Left lung (tissue), 10 donors: Measurements from ENCODE around the gene GSX1. TPM values are rescaled to one million over a fixed set of nuclear protein-coding genes. Genes with fewer than 3 reads are reported as not detected.
A peak's percentile ranks its signal among the peaks of the same experiment; 100 is the strongest.

Experiments used
- ATAC-seq: fragments of 200-7000 bp; cut with Tn5 transposase; one replicate; pipeline ENCODE4 v1.9.1; 2020; ENCODE audit warnings: moderate library complexity
- DNase-seq, 4 donors: peaks; one replicate each; pipeline ENCODE4 v3.0.0-alpha.2; 2013 to 2020
- H3K27ac ChIP-seq, 2 donors: fragments of 200-600 bp; sonication (generic) in 1 of 2; one replicate each; pipeline versions ENCODE4 v1.5.0 to v1.8.0; 2020 to 2021
- H3K27me3 ChIP-seq, 2 donors: fragments of 200-600 bp; sonication (generic) in 1 of 2; one replicate each; pipeline versions ENCODE4 v1.5.0 to v1.8.0; 2020 to 2021
- H3K36me3 ChIP-seq, 2 donors: fragments of 200-600 bp; sonication (generic) in 1 of 2; one replicate each; pipeline versions ENCODE4 v1.5.0 to v1.8.0; 2020 to 2021
- H3K4me1 ChIP-seq, 2 donors: fragments of 200-600 bp; one replicate each; pipeline ENCODE4 v1.8.0; 2021
- H3K4me3 ChIP-seq, 2 donors: fragments of 200-600 bp; sonication (generic) in 1 of 2; one replicate each; pipeline versions ENCODE4 v1.5.0 to v1.8.0; 2020 to 2021; ENCODE audit warnings: mild to moderate bottlenecking in 1 of 2
- H3K9me3 ChIP-seq, 2 donors: fragments of 200-600 bp; sonication (generic) in 1 of 2; one replicate each; pipeline versions ENCODE4 v1.5.0 to v1.8.0; 2020 to 2021
- intact Hi-C, 2 donors: fragments of 100-400 bp; cut with DNase I; formaldehyde crosslinking; loops; one replicate each; pipeline versions ENCODE4 v1.11.2 to v1.14.2; 2022
- polyA plus RNA-seq, 6 donors: library from polyadenylated mRNA; unstranded; fragments of 120-200 nt; gene quantifications; one replicate each; pipeline ENCODE4 v1.2.1, GENCODE V29; 2013; ENCODE audit not compliant: insufficient read length in 6 of 6
- total RNA-seq, 2 donors: library from RNA; stranded (reverse); fragmentation: NEBNext Ultra II Directional; extraction: Animal tissue kit (Norgen Biotek cat#: 25700); gene quantifications; one replicate each; pipeline ENCODE4 v1.2.1, GENCODE V29; 2021
- TF ChIP-seq, protein P1 (sequence below), 2 donors: fragments of 200-600 bp; sonication (generic) in 1 of 2; IDR thresholded peaks; one replicate each; pipeline versions ENCODE4 v1.5.0 to v1.8.0; 2021; ENCODE audit warnings: antibody characterized with exemption in 2 of 2
- donor health status: DM: no; HTN: yes; CAD: no.
- donor health status: DM: no; HTN: no; CAD: no.

The GSX1 gene
- total and polyA plus RNA-seq, 8 donors: not detected

DNA sequence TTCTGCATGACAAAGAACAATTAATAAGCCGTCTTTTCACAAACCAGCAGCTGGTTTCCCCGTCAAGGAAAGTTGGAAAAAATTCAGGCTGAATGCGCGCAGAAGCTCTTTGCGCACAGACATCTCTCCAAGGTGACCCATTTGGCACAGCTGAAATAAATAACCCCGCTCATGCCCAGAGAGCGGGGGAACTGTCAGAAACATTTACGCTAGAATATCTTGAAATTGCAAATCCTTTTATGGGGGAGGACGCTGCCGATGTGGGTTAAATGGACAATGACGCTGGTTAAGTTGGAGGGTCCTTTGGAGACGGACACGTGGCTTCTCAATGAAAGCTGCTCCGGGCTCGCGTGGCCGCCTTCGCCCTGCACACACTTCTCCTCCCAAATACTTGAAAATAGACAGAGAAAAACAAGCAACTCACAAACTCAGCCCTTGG is 30.6 kb downstream of the GSX1 start:
- DNase-seq (no peak), ATAC-seq (no peak)
- H3K9me3 ChIP-seq: no peaks in the 10 kb centered on the region
- no peak overlapping the region for H3K27ac ChIP-seq
- peaks cover 0 to 5% of the 10 kb centered on the region in 2 donors for H3K4me1 ChIP-seq
- TF ChIP-seq, protein P1, sequence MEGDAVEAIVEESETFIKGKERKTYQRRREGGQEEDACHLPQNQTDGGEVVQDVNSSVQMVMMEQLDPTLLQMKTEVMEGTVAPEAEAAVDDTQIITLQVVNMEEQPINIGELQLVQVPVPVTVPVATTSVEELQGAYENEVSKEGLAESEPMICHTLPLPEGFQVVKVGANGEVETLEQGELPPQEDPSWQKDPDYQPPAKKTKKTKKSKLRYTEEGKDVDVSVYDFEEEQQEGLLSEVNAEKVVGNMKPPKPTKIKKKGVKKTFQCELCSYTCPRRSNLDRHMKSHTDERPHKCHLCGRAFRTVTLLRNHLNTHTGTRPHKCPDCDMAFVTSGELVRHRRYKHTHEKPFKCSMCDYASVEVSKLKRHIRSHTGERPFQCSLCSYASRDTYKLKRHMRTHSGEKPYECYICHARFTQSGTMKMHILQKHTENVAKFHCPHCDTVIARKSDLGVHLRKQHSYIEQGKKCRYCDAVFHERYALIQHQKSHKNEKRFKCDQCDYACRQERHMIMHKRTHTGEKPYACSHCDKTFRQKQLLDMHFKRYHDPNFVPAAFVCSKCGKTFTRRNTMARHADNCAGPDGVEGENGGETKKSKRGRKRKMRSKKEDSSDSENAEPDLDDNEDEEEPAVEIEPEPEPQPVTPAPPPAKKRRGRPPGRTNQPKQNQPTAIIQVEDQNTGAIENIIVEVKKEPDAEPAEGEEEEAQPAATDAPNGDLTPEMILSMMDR (IDR thresholded peaks at IDR 0.05): no peak
- intact Hi-C loops: loop anchor here in 1 of 2 donors (10.0 kb wide), 1 partner anchor 288 kb away; no protein-coding TSS in a partner anchor
- no peak overlapping the region for H3K4me3 ChIP-seq
- peaks cover 69 to 99% of the 10 kb centered on the region in 2 donors for H3K27me3 ChIP-seq
- H3K36me3 ChIP-seq: no peaks in the 10 kb centered on the region

DNA sequence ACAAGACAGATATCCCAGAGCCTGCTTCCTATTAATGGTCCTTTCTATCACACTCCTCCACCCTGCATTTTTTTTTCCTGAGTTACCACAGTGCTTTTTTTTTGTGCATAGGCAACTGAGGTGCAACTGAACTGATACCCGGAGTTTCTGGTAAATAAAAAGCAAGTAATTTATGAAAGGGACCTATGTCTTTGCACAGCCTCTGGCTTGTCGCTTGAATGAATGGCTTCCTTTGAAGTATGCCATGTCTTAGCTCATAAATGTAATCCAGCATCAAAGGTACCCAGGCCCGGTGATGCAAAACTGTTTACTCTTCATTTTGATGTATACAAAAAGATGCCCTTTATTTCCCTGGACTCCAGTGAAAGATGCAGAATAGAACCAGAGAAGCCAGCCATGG is 31.8 kb downstream of the GSX1 start:
- peaks cover 0 to 5% of the 10 kb centered on the region in 2 donors for H3K4me1 ChIP-seq
- TF ChIP-seq, protein P1 (IDR thresholded peaks at IDR 0.05): no peak
- H3K4me3 ChIP-seq: no peak overlapping the region
- H3K36me3 ChIP-seq: no peaks in the 10 kb centered on the region
- peaks cover 65 to 100% of the 10 kb centered on the region in 2 donors for H3K27me3 ChIP-seq
- H3K27ac ChIP-seq: no peak overlapping the region
- ATAC-seq: no peak
- intact Hi-C loops: loop anchor here in 1 of 2 donors (10.0 kb wide), 1 partner anchor 289 kb away; no protein-coding TSS in a partner anchor
- H3K9me3 ChIP-seq: no peaks in the 10 kb centered on the region
- no peak for DNase-seq

DNA sequence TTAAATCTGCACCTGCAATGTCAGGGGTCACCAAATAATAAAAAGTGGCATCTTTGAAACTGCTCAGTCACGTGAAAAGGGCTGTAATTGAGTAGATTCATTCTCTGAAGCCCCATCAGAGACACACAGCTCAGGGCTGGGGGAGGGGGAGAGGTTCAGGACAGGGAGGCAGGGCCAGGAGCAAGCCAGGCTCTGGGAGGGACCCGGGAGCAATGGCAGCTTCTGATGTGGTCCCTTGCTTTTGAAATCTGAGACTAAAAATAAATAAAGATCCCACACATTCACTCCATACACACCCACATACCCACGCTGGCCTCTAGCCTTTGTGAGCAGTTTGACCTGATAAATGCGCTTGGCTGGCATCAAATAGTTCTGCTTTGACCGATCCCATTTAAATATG is 32.8 kb downstream of the GSX1 start:
- DNase-seq: no peak

DNA sequence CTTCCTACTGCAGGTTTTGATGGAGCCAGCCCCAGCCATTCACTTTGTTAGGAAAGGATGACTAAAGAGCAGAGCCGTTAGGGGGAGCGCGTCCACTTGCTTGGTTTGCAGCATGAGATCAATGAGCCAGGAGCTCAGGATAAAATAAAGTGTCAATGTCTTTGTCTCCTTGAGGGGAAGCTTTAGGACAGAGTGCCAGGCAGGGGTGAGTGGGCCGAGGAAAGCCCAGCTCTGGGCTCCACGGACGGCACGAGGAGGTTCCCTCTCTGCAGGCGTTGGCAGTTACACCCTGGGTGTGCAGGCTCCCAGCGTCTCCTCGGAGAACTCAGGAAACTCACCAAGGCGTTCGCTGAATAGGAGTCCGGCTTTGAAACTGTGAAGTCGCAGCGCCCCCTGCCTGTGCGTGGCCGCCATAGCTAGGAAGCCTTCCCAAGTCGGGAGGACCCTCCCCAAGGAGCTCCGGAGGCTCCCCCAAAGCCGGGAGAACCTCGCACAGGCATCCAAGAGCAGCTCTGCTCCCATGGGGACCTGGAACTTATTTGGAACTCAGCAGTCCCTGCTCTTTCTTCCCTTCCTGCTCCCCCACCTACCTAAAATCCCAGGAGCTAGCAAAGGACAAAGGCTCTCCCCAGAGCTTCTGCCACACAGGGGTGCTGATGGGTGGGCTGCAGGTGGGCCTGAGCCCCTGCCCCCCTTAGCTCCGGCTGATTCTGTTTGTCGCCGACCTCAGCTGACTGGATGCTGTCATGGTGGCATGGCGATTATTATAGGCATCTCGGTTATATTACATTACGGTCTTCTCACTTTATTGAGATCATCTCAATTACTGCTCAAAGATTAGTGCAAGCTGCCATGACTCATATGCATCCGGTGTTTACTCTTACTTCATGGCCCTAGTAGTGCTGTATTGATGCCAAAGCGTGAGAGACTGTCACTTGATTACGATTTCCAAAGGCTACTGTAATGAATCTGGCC is 34.4 kb downstream of the GSX1 start:
- intact Hi-C loops: loop anchor here in 1 of 2 donors (5.0 to 10.0 kb wide), 2 partner anchors 292 to 464 kb away; no protein-coding TSS in a partner anchor
- peak; percentile 98 for ATAC-seq
- Histone ChIP-seq H3K4me3 (no peak overlapping the region), H3K36me3 (no peaks in the 10 kb centered on the region), H3K27me3 (peaks cover 48 to 100% of the 10 kb centered on the region in 2 donors), H3K9me3 (no peaks in the 10 kb centered on the region), H3K27ac (no peak overlapping the region), H3K4me1 (peaks cover 0 to 12% of the 10 kb centered on the region in 2 donors)
- DNase-seq: peak; percentile 77 to 91 (median 82)
- TF ChIP-seq, protein P1 (IDR thresholded peaks at IDR 0.05): peak; percentile 86 to 95

More for the DNA sequence above, 32.8 kb downstream of the GSX1 start:
- intact Hi-C loops: loop anchor here in 1 of 2 donors (5.0 to 10.0 kb wide), 2 partner anchors 290 to 463 kb away; no protein-coding TSS in a partner anchor
- no peaks in the 10 kb centered on the region for H3K9me3 ChIP-seq
- TF ChIP-seq, protein P1 (IDR thresholded peaks at IDR 0.05): no peak
- H3K4me1 ChIP-seq: peaks cover 0 to 9% of the 10 kb centered on the region in 2 donors
- no peak for ATAC-seq
- H3K4me3 ChIP-seq: no peak overlapping the region
- no peak overlapping the region for H3K27ac ChIP-seq
- H3K36me3 ChIP-seq: no peaks in the 10 kb centered on the region
- peaks cover 57 to 100% of the 10 kb centered on the region in 2 donors for H3K27me3 ChIP-seq

DNA sequence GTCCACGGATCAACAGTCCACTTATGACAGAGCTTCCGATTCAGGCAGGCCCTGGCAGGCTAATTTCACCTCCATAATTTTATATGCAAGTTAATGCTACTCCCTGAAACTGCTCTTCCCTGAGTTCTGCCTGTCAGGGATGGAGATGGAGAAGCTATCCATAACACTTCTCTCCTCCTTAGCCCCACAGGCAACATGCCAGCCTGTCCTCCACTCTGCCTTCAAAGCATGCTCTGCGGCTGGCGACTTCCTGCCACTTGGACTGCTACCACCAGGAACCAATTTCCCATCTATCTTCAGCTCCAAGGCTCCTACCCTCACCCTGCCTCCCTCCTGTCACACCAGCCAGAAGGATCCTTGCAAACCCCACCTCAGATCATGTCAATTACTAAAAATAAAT is 35.4 kb downstream of the GSX1 start:
- ATAC-seq: no peak
- Histone ChIP-seq H3K4me3 (no peak overlapping the region), H3K4me1 (peaks cover 0 to 12% of the 10 kb centered on the region in 2 donors), H3K27ac (no peak overlapping the region), H3K9me3 (no peaks in the 10 kb centered on the region), H3K27me3 (peaks cover 39 to 100% of the 10 kb centered on the region in 2 donors), H3K36me3 (no peaks in the 10 kb centered on the region)
- intact Hi-C loops: loop anchor here in 1 of 2 donors (5.0 to 10.0 kb wide), 2 partner anchors 293 to 465 kb away; no protein-coding TSS in a partner anchor
- TF ChIP-seq, protein P1 (IDR thresholded peaks at IDR 0.05): no peak
- no peak for DNase-seq
